HCT116 (cell line): ENCODE results near the gene ZNF473. TPM values are rescaled to one million over a fixed set of nuclear protein-coding genes. Genes with fewer than 3 reads are reported as not detected.
A peak's percentile ranks its signal among the peaks of the same experiment; 100 is the strongest.

Experiments used
- ATAC-seq: fragments of 200-7000 bp; cut with Tn5 transposase; 2 replicates; pipeline ENCODE4 v1.9.1; 2020; ENCODE audit warnings: mild to moderate bottlenecking, moderate library complexity
- Bru-seq: library from RNA; stranded (reverse); fragments of 400-500 nt; gene quantifications from one replicate; lab custom pipeline; 2021; lab: Mats Ljungman, UMichigan
- BruChase-seq, 2 experiments: library from RNA; stranded (reverse); fragments of 400-500 nt; gene quantifications; one replicate each; lab custom pipeline; 2021; lab: Mats Ljungman, UMichigan
- BruUV-seq: library from RNA; stranded (reverse); fragments of 400-500 nt; replicated peaks from 2 replicates; lab custom pipeline; 2021; lab: Mats Ljungman, UMichigan
- CTCF ChIA-PET: fragments of 300-600 bp; sonication (Branson Sonifier 250); formaldehyde crosslinking; loops from one replicate; lab custom pipeline; 2021; ENCODE audit warnings: antibody characterized with exemption; lab: Charles Lee
- POLR2A ChIA-PET: fragments of 300-600, 350-600 bp; sonication (Branson Sonifier 250); formaldehyde crosslinking; loops from one replicate; lab custom pipeline; 2021; ENCODE audit warnings: antibody characterized with exemption; lab: Charles Lee
- RAD21 ChIA-PET, 2 experiments: fragments of 300-600 bp; sonication (Branson Sonifier 250); formaldehyde crosslinking; loops; one replicate each; lab custom pipeline; 2023; ENCODE audit warnings: low total read pairs in 2 of 2; ENCODE audit not compliant: uncharacterized antibody in 2 of 2, unreplicated experiment in 2 of 2, low non-redundant PET in 1 of 2; lab: Charles Lee
- DNase-seq: peaks from one replicate; pipeline ENCODE4 v3.0.0-alpha.2; 2010; ENCODE audit warnings: low read depth, low spot score
- H2AFZ ChIP-seq: fragments of 200-600 bp; shearing (Covaris generic), sonication (generic); 2 replicates; pipeline ENCODE4 v1.6.1; 2017; ENCODE audit warnings: low read depth, mixed run types, mixed read lengths, antibody characterized with exemption, low read length; ENCODE audit not compliant: poor library complexity, severe bottlenecking
- H3K27ac ChIP-seq: 2 replicates; pipeline ENCODE4 v1.5.1; 2012; ENCODE audit warnings: low read depth, low read length
- H3K27me3 ChIP-seq: fragments of 200-600 bp; sonication (generic); 2 replicates; pipeline ENCODE4 v1.6.1; 2016; ENCODE audit warnings: mixed run types, low read length, mixed read lengths; ENCODE audit not compliant: insufficient read depth
- H3K36me3 ChIP-seq, 2 experiments: fragments of 200-500 bp in 1 of 2; fragments of 200-600 bp in 1 of 2; sonication (Bioruptor generic) in 1 of 2; sonication (generic) in 1 of 2; 2 replicates each; pipeline versions ENCODE4 v1.5.1 to v1.6.1; 2014 to 2016; ENCODE audit warnings: low read length in 2 of 2, inconsistent platforms in 1 of 2, mixed read lengths in 1 of 2, mixed run types in 1 of 2; ENCODE audit not compliant: insufficient read depth in 2 of 2, control insufficient read depth in 1 of 2
- H3K4me1 ChIP-seq, 2 experiments: fragments of 200-600 bp in 1 of 2; sonication (generic) in 1 of 2; 2 replicates each; pipeline versions ENCODE4 v1.5.1 to v1.6.1; 2012 to 2017; ENCODE audit warnings: low read length in 2 of 2, inconsistent platforms in 1 of 2, mild to moderate bottlenecking in 1 of 2, mixed read lengths in 1 of 2, mixed run types in 1 of 2, moderate library complexity in 1 of 2; ENCODE audit not compliant: insufficient read depth in 2 of 2, control insufficient read depth in 1 of 2
- H3K4me2 ChIP-seq: fragments of 200-600 bp; sonication (generic); 2 replicates; pipeline ENCODE4 v1.6.1; 2017; ENCODE audit warnings: mixed run types, low read length, mixed read lengths
- H3K4me3 ChIP-seq, 2 experiments: fragments of 200-600 bp in 1 of 2; sonication (generic) in 1 of 2; replicated peaks in 1 of 2; 2 replicates each; pipeline ENCODE4 v1.5.1; 2011 to 2016; ENCODE audit warnings: low read length in 2 of 2, control low read depth in 1 of 2, low read depth in 1 of 2, mild to moderate bottlenecking in 1 of 2, mixed read lengths in 1 of 2, mixed run types in 1 of 2
- H3K79me2 ChIP-seq: fragments of 200-600 bp; sonication (generic); 2 replicates; pipeline ENCODE4 v1.6.1; 2017; ENCODE audit warnings: mild to moderate bottlenecking, mixed run types, low read length, moderate library complexity, mixed read lengths; ENCODE audit not compliant: insufficient read depth
- H3K9ac ChIP-seq: fragments of 200-600 bp; sonication (generic); 2 replicates; pipeline ENCODE4 v1.6.1; 2016; ENCODE audit warnings: low read length, mixed read lengths
- H3K9me2 ChIP-seq: fragments of 200-600 bp; sonication (generic), shearing (Covaris generic); 2 replicates; pipeline ENCODE4 v1.6.1; 2017; ENCODE audit warnings: mixed run types, mild to moderate bottlenecking, moderate library complexity; ENCODE audit not compliant: insufficient read depth
- H3K9me3 ChIP-seq, 2 experiments: fragments of 200-500 bp in 1 of 2; fragments of 200-600 bp in 1 of 2; sonication (Bioruptor generic) in 1 of 2; sonication (generic) in 1 of 2; 2 replicates each; pipeline ENCODE4 v1.6.1; 2014 to 2017; ENCODE audit warnings: low read length in 2 of 2, mixed read lengths in 2 of 2, inconsistent platforms in 1 of 2, low read depth in 1 of 2, mild to moderate bottlenecking in 1 of 2, mixed run types in 1 of 2, moderate library complexity in 1 of 2; ENCODE audit not compliant: control insufficient read depth in 1 of 2, insufficient read depth in 1 of 2
- H4K20me1 ChIP-seq: fragments of 200-600 bp; sonication (generic), shearing (Covaris generic); 2 replicates; pipeline ENCODE4 v1.6.1; 2017; ENCODE audit warnings: mixed run types, mild to moderate bottlenecking, moderate library complexity; ENCODE audit not compliant: insufficient read depth
- CBX3 ChIP-seq: IDR thresholded peaks from 2 replicates; pipeline ENCODE4 v1.6.1; 2012; ENCODE audit warnings: low read depth
- CEBPB ChIP-seq: IDR thresholded peaks from 2 replicates; pipeline ENCODE4 v1.6.1; 2012; ENCODE audit warnings: low read depth
- EGR1 ChIP-seq: IDR thresholded peaks from 2 replicates; pipeline ENCODE4 v1.6.1; 2012; ENCODE audit warnings: low read depth
- ELF1 ChIP-seq: IDR thresholded peaks from 2 replicates; pipeline ENCODE4 v1.6.1; 2012; ENCODE audit warnings: low read depth, borderline replicate concordance
- EZH2 ChIP-seq: fragments of 200-600 bp; sonication (generic); IDR thresholded peaks from 2 replicates; pipeline ENCODE4 v1.6.1; 2017; ENCODE audit warnings: antibody characterized with exemption, mixed run types
- EZH2phosphoT487 ChIP-seq: fragments of 200-600 bp; IDR thresholded peaks from 2 replicates; pipeline ENCODE4 v1.6.1; 2018; ENCODE audit warnings: antibody characterized with exemption, borderline replicate concordance
- FOSL1 ChIP-seq: IDR thresholded peaks from 2 replicates; pipeline ENCODE4 v1.6.1; 2012; ENCODE audit warnings: low read depth
- JUND ChIP-seq: IDR thresholded peaks from 2 replicates; pipeline ENCODE4 v1.6.1; 2012
- POLR2A ChIP-seq: IDR thresholded peaks from 2 replicates; pipeline ENCODE4 v1.7.0; 2011; ENCODE audit warnings: borderline replicate concordance; ENCODE audit not compliant: insufficient read depth, insufficient read length; ENCODE audit errors: extremely low read depth
- POLR2AphosphoS5 ChIP-seq: IDR thresholded peaks from 2 replicates; pipeline ENCODE4 v1.6.1; 2011; ENCODE audit warnings: mild to moderate bottlenecking, low read depth, low read length, moderate library complexity
- RAD21 ChIP-seq: IDR thresholded peaks from 2 replicates; pipeline ENCODE4 v1.6.1; 2012; ENCODE audit warnings: low read depth, mild to moderate bottlenecking
- SIN3A ChIP-seq: IDR thresholded peaks from 2 replicates; pipeline ENCODE4 v1.6.1; 2012; ENCODE audit warnings: low read depth
- SP1 ChIP-seq: IDR thresholded peaks from 2 replicates; pipeline ENCODE4 v1.6.1; 2012; ENCODE audit warnings: low read depth
- SRF ChIP-seq: IDR thresholded peaks from 2 replicates; pipeline ENCODE4 v1.6.1; 2012; ENCODE audit warnings: low read depth
- TCF7L2 ChIP-seq: IDR thresholded peaks from 2 replicates; pipeline ENCODE4 v1.7.0; 2011; ENCODE audit warnings: borderline replicate concordance, inconsistent platforms; ENCODE audit not compliant: insufficient read depth, insufficient read length; ENCODE audit errors: extremely low read depth
- YY1 ChIP-seq: IDR thresholded peaks from 2 replicates; pipeline ENCODE4 v1.6.1; 2011; ENCODE audit warnings: low read length, low read depth, moderate library complexity, mild to moderate bottlenecking; ENCODE audit not compliant: insufficient replicate concordance; ENCODE audit errors: extremely low read depth
- ZFX ChIP-seq: fragments of 450-650 bp; IDR thresholded peaks from 2 replicates; pipeline ENCODE4 v1.6.1; 2017
- ZNF274 ChIP-seq: fragments of 200-500 bp; sonication (Bioruptor generic); IDR thresholded peaks from 2 replicates; pipeline ENCODE4 v1.6.1; 2014; ENCODE audit warnings: mild to moderate bottlenecking, low read depth, low read length, inconsistent platforms
- intact Hi-C: fragments of 100-400 bp; cut with micrococcal nuclease; formaldehyde crosslinking; loops from 2 replicates; pipeline ENCODE4 v1.10.0; 2022
- long read RNA-seq: library from polyadenylated mRNA; unstranded; transcript quantifications from one replicate; pipeline ENCODE4 v2.0.0, GENCODE V29; 2021; ENCODE audit not compliant: unreplicated experiment
- polyA plus RNA-seq: library from polyadenylated mRNA; unstranded; fragments of >200 nt; gene quantifications from 2 replicates; pipeline ENCODE4 v1.2.1, GENCODE V29; 2012; ENCODE audit warnings: missing spikeins
- total RNA-seq: library from RNA; stranded (reverse); gene quantifications from one replicate; pipeline ENCODE4 v1.2.1, GENCODE V29; 2021; ENCODE audit not compliant: unreplicated experiment
- TF ChIP-seq, protein P1 (sequence below): IDR thresholded peaks from 2 replicates; pipeline ENCODE4 v1.6.1; 2011; ENCODE audit warnings: mild to moderate bottlenecking, low read length, moderate library complexity; ENCODE audit not compliant: insufficient replicate concordance; ENCODE audit errors: extremely low read depth
- TF ChIP-seq, protein P2 (sequence below): IDR thresholded peaks from 2 replicates; pipeline ENCODE4 v1.6.1; 2012; ENCODE audit warnings: low read depth
- TF ChIP-seq, protein P3 (sequence below): IDR thresholded peaks from 2 replicates; pipeline ENCODE4 v1.6.1; 2012

Gene ZNF473
- total RNA-seq, result 19.8 TPM
- polyA plus RNA-seq, result 8.7 and 12.7 TPM in 2 replicates
- percentile 71 among the genes with signal in this experiment for Bru-seq, nascent RNA
- percentile 55 among the genes with signal in this experiment for BruChase-seq, experiment 1, labeled RNA remaining after a 6-hour chase
- percentile 68 among the genes with signal in this experiment for BruChase-seq, experiment 2, labeled RNA remaining after a 2-hour chase
- long read RNA-seq, full-length matches to known transcripts, result 20 of 28 reads
- long read RNA-seq, partial matches to known transcripts, result 1 of 28 reads
- long read RNA-seq, other reads (novel, unspliced or antisense), result 7 of 28 reads

DNA sequence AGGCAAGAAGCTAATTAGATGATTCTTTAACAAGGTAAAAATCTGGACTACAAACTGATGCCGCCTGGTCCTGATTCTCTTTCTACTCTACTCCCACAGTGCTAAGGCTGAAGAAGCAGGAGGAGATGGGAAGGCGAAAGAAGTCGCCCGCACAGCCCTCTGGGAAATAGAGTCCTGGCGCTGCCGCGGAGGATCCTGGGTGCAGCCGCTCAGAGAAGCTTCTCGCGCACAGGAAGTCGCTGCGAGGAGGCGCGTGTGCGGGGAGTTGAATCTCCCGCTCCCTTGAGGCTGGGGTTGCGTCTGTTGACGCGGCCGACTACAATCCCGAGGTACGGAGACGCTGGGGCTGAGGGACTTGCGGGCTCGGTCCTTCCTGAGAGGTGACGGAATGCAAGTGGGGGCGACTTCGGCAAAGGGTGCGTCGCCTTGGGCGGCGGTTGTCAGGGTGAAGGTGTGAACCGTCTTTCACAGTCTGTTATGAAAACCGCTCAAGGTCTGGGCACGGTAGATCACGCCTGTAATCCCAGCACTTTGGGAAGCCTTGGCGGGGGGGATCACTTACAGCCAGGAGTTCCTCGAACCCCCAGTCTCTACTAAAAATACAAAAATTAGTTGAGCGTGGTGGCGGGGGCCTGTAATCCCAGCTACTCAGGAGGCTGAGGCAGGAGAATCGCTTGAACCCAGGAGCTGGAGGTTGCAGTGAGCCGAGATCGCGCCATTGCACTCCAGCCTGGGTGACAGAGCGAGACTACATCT, at the start of gene ZNF473:
Gene ZNF473 (plus strand): TSS at position 212 of the 756 bp plus-strand sequence. CDS start 5,078 bp downstream, outside the sequence.
- ATAC-seq (peak; percentile 76), DNase-seq (no peak)
- Histone ChIP-seq H3K4me3 (peak within 1 kb of the TSS; percentile 68 to 100), H2AFZ (peak within 1 kb of the TSS; percentile 81), H3K27ac (peak within 1 kb of the TSS; percentile 79), H3K9me2 (no peaks in the 10 kb centered on the region), H3K9ac (peak within 1 kb of the TSS; percentile 94), H3K36me3 (peaks cover 3 to 10% of the 10 kb centered on the region in 2 experiments; a peak in 1 of 4 replicates), H3K79me2 (peaks cover 89% of the 10 kb centered on the region), H3K27me3 (no peaks in the 10 kb centered on the region), H3K4me2 (peak within 1 kb of the TSS; percentile 98), H4K20me1 (0 out of 2 replicates have a peak, but pooled peaks cover 5% of the 10 kb centered on the region), H3K4me1 (peaks cover 5 to 23% of the 10 kb centered on the region in 2 experiments; a peak in 2 of 4 replicates), H3K9me3 (no peaks in the 10 kb centered on the region)
- no TSS peak for BruUV-seq
- ChIA-PET POLR2A (no interaction called here), CTCF (interaction anchor here (1.0 kb wide), 1 partner anchor 548 kb away, joined by 3 read pairs; no protein-coding TSS in a partner anchor), RAD21 (no interaction called here)
- intact Hi-C loops, result loop anchor here (1.0 kb wide), 2 partner anchors 22 to 39 kb away; no protein-coding TSS in a partner anchor
- TF ChIP-seq, protein P1, sequence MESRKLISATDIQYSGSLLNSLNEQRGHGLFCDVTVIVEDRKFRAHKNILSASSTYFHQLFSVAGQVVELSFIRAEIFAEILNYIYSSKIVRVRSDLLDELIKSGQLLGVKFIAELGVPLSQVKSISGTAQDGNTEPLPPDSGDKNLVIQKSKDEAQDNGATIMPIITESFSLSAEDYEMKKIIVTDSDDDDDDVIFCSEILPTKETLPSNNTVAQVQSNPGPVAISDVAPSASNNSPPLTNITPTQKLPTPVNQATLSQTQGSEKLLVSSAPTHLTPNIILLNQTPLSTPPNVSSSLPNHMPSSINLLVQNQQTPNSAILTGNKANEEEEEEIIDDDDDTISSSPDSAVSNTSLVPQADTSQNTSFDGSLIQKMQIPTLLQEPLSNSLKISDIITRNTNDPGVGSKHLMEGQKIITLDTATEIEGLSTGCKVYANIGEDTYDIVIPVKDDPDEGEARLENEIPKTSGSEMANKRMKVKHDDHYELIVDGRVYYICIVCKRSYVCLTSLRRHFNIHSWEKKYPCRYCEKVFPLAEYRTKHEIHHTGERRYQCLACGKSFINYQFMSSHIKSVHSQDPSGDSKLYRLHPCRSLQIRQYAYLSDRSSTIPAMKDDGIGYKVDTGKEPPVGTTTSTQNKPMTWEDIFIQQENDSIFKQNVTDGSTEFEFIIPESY, result no peak
- TF ChIP-seq POLR2A (no peak), ELF1 (peak; percentile 60; the same call in 1 of the 2 replicates), EZH2 (no peak), RAD21 (no peak), EGR1 (no peak), TCF7L2 (no peak), SIN3A (no peak; the same call in 1 of the 2 replicates), JUND (no peak), EZH2phosphoT487 (no peak), ZFX (no peak), POLR2AphosphoS5 (peak; percentile 87), SP1 (no peak), CEBPB (no peak), ZNF274 (no peak), CBX3 (peak; percentile 91; the same call in 1 of the 2 replicates), SRF (no peak), FOSL1 (no peak), YY1 (peak; percentile 20)
- TF ChIP-seq, protein P2, sequence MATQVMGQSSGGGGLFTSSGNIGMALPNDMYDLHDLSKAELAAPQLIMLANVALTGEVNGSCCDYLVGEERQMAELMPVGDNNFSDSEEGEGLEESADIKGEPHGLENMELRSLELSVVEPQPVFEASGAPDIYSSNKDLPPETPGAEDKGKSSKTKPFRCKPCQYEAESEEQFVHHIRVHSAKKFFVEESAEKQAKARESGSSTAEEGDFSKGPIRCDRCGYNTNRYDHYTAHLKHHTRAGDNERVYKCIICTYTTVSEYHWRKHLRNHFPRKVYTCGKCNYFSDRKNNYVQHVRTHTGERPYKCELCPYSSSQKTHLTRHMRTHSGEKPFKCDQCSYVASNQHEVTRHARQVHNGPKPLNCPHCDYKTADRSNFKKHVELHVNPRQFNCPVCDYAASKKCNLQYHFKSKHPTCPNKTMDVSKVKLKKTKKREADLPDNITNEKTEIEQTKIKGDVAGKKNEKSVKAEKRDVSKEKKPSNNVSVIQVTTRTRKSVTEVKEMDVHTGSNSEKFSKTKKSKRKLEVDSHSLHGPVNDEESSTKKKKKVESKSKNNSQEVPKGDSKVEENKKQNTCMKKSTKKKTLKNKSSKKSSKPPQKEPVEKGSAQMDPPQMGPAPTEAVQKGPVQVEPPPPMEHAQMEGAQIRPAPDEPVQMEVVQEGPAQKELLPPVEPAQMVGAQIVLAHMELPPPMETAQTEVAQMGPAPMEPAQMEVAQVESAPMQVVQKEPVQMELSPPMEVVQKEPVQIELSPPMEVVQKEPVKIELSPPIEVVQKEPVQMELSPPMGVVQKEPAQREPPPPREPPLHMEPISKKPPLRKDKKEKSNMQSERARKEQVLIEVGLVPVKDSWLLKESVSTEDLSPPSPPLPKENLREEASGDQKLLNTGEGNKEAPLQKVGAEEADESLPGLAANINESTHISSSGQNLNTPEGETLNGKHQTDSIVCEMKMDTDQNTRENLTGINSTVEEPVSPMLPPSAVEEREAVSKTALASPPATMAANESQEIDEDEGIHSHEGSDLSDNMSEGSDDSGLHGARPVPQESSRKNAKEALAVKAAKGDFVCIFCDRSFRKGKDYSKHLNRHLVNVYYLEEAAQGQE, result no peak
- TF ChIP-seq, protein P3, sequence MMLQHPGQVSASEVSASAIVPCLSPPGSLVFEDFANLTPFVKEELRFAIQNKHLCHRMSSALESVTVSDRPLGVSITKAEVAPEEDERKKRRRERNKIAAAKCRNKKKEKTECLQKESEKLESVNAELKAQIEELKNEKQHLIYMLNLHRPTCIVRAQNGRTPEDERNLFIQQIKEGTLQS, result no peak
